MG63 (cell line): ENCODE measurements around the gene DLX1. TPM values are rescaled to one million over a fixed set of nuclear protein-coding genes. Genes with fewer than 3 reads are reported as not detected.
"Not testable (repeated sequence)": the region's sequence is repeated elsewhere in the genome, so short reads cannot be mapped to it uniquely, and the experiment has no call there.

Source experiments
- DNase-seq: peaks from one replicate; pipeline ENCODE4 v3.0.0-alpha.2; 2020
- H3K27me3 ChIP-seq: fragments of 250-450 bp; sonication (Bioruptor Pico); 2 replicates; pipeline ENCODE4 v1.5.1; 2020; ENCODE audit warnings: mild to moderate bottlenecking, moderate library complexity
- H3K36me3 ChIP-seq: fragments of 250-450 bp; sonication (Bioruptor Pico); 2 replicates; pipeline ENCODE4 v1.5.1; 2020; ENCODE audit warnings: mild to moderate bottlenecking, moderate library complexity
- H3K4me3 ChIP-seq: fragments of 250-450 bp; sonication (Bioruptor Pico); 2 replicates; pipeline ENCODE4 v1.5.1; 2020; ENCODE audit warnings: mild to moderate bottlenecking, moderate library complexity
- H3K9me3 ChIP-seq: fragments of 250-450 bp; sonication (Bioruptor Pico); 2 replicates; pipeline ENCODE4 v1.5.1; 2020; ENCODE audit warnings: mild to moderate bottlenecking, moderate library complexity
- total RNA-seq: library from RNA; depleted of rRNA; stranded (reverse); fragments of >200 nt; shearing (Covaris generic); gene quantifications from 2 replicates; pipeline ENCODE4 v1.2.3, GENCODE V29; 2014; ENCODE audit warnings: low replicate concordance

Gene DLX1
- total RNA-seq, 1 experiment from 2014 or later, result 5.7 TPM

GRCh38 chr2:172056293-172056692 lies 29.0 kb upstream of the DLX1 start:
- Histone ChIP-seq H3K36me3 (no peaks in the 10 kb centered on the region), H3K27me3 (no peaks in the 10 kb centered on the region), H3K4me3 (no peak overlapping the region), H3K9me3 (no peaks in the 10 kb centered on the region)
- DNase-seq, result no peak

- DNase-seq, result no peak
- Histone ChIP-seq H3K36me3 (no peaks in the 10 kb centered on the region), H3K9me3 (no peaks in the 10 kb centered on the region), H3K27me3 (no peaks in the 10 kb centered on the region), H3K4me3 (no peak overlapping the region)
Observed at GRCh38 chr2:172058660-172059059, 26.6 kb upstream of the DLX1 start.

- H3K4me3 ChIP-seq, H3K27me3 ChIP-seq, H3K36me3 ChIP-seq, H3K9me3 ChIP-seq, DNase-seq: not testable (repeated sequence)
Observed at GRCh38 chr2:172060118-172060517, 25.2 kb upstream of the DLX1 start.

- Histone ChIP-seq H3K9me3 (no peaks in the 10 kb centered on the region), H3K36me3 (no peaks in the 10 kb centered on the region), H3K4me3 (no peak overlapping the region), H3K27me3 (no peaks in the 10 kb centered on the region)
- DNase-seq, result no peak
Observed at GRCh38 chr2:172062402-172063004, 22.8 kb upstream of the DLX1 start.

- H3K9me3 ChIP-seq, result no peaks in the 10 kb centered on the region
- no peaks in the 10 kb centered on the region for H3K36me3 ChIP-seq
- no peak for DNase-seq
- H3K27me3 ChIP-seq, result no peaks in the 10 kb centered on the region
- H3K4me3 ChIP-seq, result no peak overlapping the region
Observed at GRCh38 chr2:172063446-172063845, 21.9 kb upstream of the DLX1 start.

- H3K27me3 ChIP-seq, result no peaks in the 10 kb centered on the region
Observed at GRCh38 chr2:172065111-172065510, 20.2 kb upstream of the DLX1 start.

GRCh38 chr2:172066394-172066886 lies 18.9 kb upstream of the DLX1 start:
- H3K27me3 ChIP-seq, result no peaks in the 10 kb centered on the region
- no peak for DNase-seq
- H3K9me3 ChIP-seq, result no peaks in the 10 kb centered on the region
- no peaks in the 10 kb centered on the region for H3K36me3 ChIP-seq
- H3K4me3 ChIP-seq, result no peak overlapping the region

More at GRCh38 chr2:172065111-172065510, 20.2 kb upstream of the DLX1 start:
- no peak for DNase-seq
- Histone ChIP-seq H3K9me3 (no peaks in the 10 kb centered on the region), H3K36me3 (no peaks in the 10 kb centered on the region), H3K4me3 (no peak overlapping the region)

GRCh38 chr2:172067905-172068304 lies 17.4 kb upstream of the DLX1 start:
- not testable (repeated sequence) for H3K9me3 ChIP-seq, H3K27me3 ChIP-seq, DNase-seq, H3K4me3 ChIP-seq, H3K36me3 ChIP-seq

- no peak for DNase-seq
- no peak overlapping the region for H3K4me3 ChIP-seq
- no peaks in the 10 kb centered on the region for H3K36me3 ChIP-seq
- no peaks in the 10 kb centered on the region for H3K27me3 ChIP-seq
- H3K9me3 ChIP-seq, result no peaks in the 10 kb centered on the region
Observed at GRCh38 chr2:172070936-172071335, 14.4 kb upstream of the DLX1 start.

GRCh38 chr2:172072303-172072702 lies 13.0 kb upstream of the DLX1 start:
- DNase-seq, result no peak
- H3K36me3 ChIP-seq, result no peaks in the 10 kb centered on the region
- no peaks in the 10 kb centered on the region for H3K9me3 ChIP-seq
- no peak overlapping the region for H3K4me3 ChIP-seq
- H3K27me3 ChIP-seq, result no peaks in the 10 kb centered on the region

- no peaks in the 10 kb centered on the region for H3K9me3 ChIP-seq
- H3K36me3 ChIP-seq, result no peaks in the 10 kb centered on the region
- H3K4me3 ChIP-seq, result no peak overlapping the region
- no peak for DNase-seq
- H3K27me3 ChIP-seq, result no peaks in the 10 kb centered on the region
Observed at GRCh38 chr2:172072706-172073105, 12.6 kb upstream of the DLX1 start.

GRCh38 chr2:172073518-172073917 lies 11.8 kb upstream of the DLX1 start:
- Histone ChIP-seq H3K36me3 (no peaks in the 10 kb centered on the region), H3K9me3 (no peaks in the 10 kb centered on the region), H3K27me3 (no peaks in the 10 kb centered on the region), H3K4me3 (no peak overlapping the region)
- DNase-seq, result no peak

- Histone ChIP-seq H3K27me3 (no peaks in the 10 kb centered on the region), H3K4me3 (no peak overlapping the region), H3K9me3 (no peaks in the 10 kb centered on the region), H3K36me3 (no peaks in the 10 kb centered on the region)
- DNase-seq, result no peak
Observed at GRCh38 chr2:172074254-172074653, 11.1 kb upstream of the DLX1 start.

- Histone ChIP-seq H3K36me3 (no peaks in the 10 kb centered on the region), H3K4me3 (no peak overlapping the region), H3K27me3 (no peaks in the 10 kb centered on the region), H3K9me3 (no peaks in the 10 kb centered on the region)
- DNase-seq, result no peak
Observed at GRCh38 chr2:172079416-172079815, 5.9 kb upstream of the DLX1 start.

GRCh38 chr2:172079838-172080640 lies 5.3 kb upstream of the DLX1 start:
- no peak for DNase-seq
- no peaks in the 10 kb centered on the region for H3K27me3 ChIP-seq
- no peaks in the 10 kb centered on the region for H3K36me3 ChIP-seq
- H3K4me3 ChIP-seq, result no peak overlapping the region
- no peaks in the 10 kb centered on the region for H3K9me3 ChIP-seq

- DNase-seq, result no peak
- Histone ChIP-seq H3K4me3 (no peak overlapping the region), H3K27me3 (no peaks in the 10 kb centered on the region), H3K36me3 (no peaks in the 10 kb centered on the region), H3K9me3 (no peaks in the 10 kb centered on the region)
Observed at GRCh38 chr2:172080641-172081220, 4.6 kb upstream of the DLX1 start.

GRCh38 chr2:172081221-172082022 lies 3.9 kb upstream of the DLX1 start:
- Histone ChIP-seq H3K27me3 (no peaks in the 10 kb centered on the region), H3K9me3 (no peaks in the 10 kb centered on the region), H3K4me3 (no peak overlapping the region), H3K36me3 (peaks cover under 1% of the 10 kb centered on the region; the same call in 1 of the 2 replicates)
- DNase-seq, result no peak
